Neuronal stem cell (in vitro differentiated cells): ENCODE data around the gene PCDHGA9.
A peak's percentile ranks its signal among the peaks of the same experiment; 100 is the strongest.
"Not testable (repeated sequence)": the region's sequence is repeated elsewhere in the genome, so short reads cannot be mapped to it uniquely, and the experiment has no call there.

Experiments used
- DNase-seq: peaks from one replicate; pipeline ENCODE4 v3.0.0-alpha.2; 2013; ENCODE audit warnings: low spot score
- H2AFZ ChIP-seq: one replicate; pipeline ENCODE4 v1.6.1; 2013; ENCODE audit warnings: mild to moderate bottlenecking, low read length, inconsistent platforms
- H2AK5ac ChIP-seq: 2 replicates; pipeline ENCODE4 v1.6.1; 2013; ENCODE audit warnings: low read depth, mild to moderate bottlenecking, inconsistent platforms, low read length, moderate library complexity, mixed read lengths
- H2BK120ac ChIP-seq: 2 replicates; pipeline ENCODE4 v1.6.1; 2013; ENCODE audit warnings: low read depth, mild to moderate bottlenecking, inconsistent platforms, low read length, moderate library complexity, mixed read lengths
- H2BK12ac ChIP-seq: one replicate; pipeline ENCODE4 v1.6.1; 2013; ENCODE audit warnings: low read length, inconsistent platforms
- H2BK15ac ChIP-seq: 2 replicates; pipeline ENCODE4 v1.6.1; 2013; ENCODE audit warnings: mild to moderate bottlenecking, low read length, inconsistent platforms, mixed read lengths
- H2BK5ac ChIP-seq: one replicate; pipeline ENCODE4 v1.6.1; 2013; ENCODE audit warnings: inconsistent platforms, mild to moderate bottlenecking, low read length, moderate library complexity
- H3K14ac ChIP-seq: one replicate; pipeline ENCODE4 v1.6.1; 2013; ENCODE audit warnings: low read length, inconsistent platforms
- H3K18ac ChIP-seq: 2 replicates; pipeline ENCODE4 v1.6.1; 2013; ENCODE audit warnings: low read length, inconsistent platforms
- H3K23ac ChIP-seq: 2 replicates; pipeline ENCODE4 v1.6.1; 2013; ENCODE audit warnings: low read depth, mild to moderate bottlenecking, mixed read lengths, low read length, inconsistent platforms; ENCODE audit not compliant: poor library complexity
- H3K27ac ChIP-seq: replicated peaks from 3 replicates; pipeline ENCODE4 v1.5.1; 2013; ENCODE audit warnings: low read length, inconsistent platforms
- H3K27me3 ChIP-seq, 3 experiments: 2 replicates each; pipeline ENCODE4 v1.6.1; 2013; ENCODE audit warnings: low read length in 3 of 3, mild to moderate bottlenecking in 2 of 3, inconsistent platforms in 1 of 3, low read depth in 1 of 3, mixed read lengths in 1 of 3, moderate library complexity in 1 of 3; ENCODE audit not compliant: control insufficient read depth in 3 of 3, insufficient read depth in 3 of 3
- H3K36me3 ChIP-seq, 2 donors: replicated peaks in 1 of 2; 2 replicates each; pipeline ENCODE4 v1.6.1; 2013; ENCODE audit warnings: low read length in 2 of 2; ENCODE audit not compliant: control insufficient read depth in 2 of 2, insufficient read depth in 2 of 2
- H3K4ac ChIP-seq: 2 replicates; pipeline ENCODE4 v1.6.1; 2013; ENCODE audit warnings: inconsistent platforms, mild to moderate bottlenecking, low read length, moderate library complexity
- H3K4me1 ChIP-seq, 2 donors: 1 replicate in 1 of 2; 2 replicates in 1 of 2; pipeline ENCODE4 v1.6.1; 2013; ENCODE audit warnings: low read length in 2 of 2, low read depth in 1 of 2; ENCODE audit not compliant: control insufficient read depth in 2 of 2, insufficient read depth in 1 of 2
- H3K4me2 ChIP-seq: one replicate; pipeline ENCODE4 v1.6.1; 2013; ENCODE audit warnings: mild to moderate bottlenecking, low read length, inconsistent platforms; ENCODE audit not compliant: insufficient read depth, poor library complexity, severe bottlenecking
- H3K4me3 ChIP-seq, 2 donors: 2 replicates each; pipeline ENCODE4 v1.5.1; 2013; ENCODE audit warnings: low read length in 2 of 2, mild to moderate bottlenecking in 2 of 2, inconsistent platforms in 1 of 2, moderate library complexity in 1 of 2
- H3K79me1 ChIP-seq: one replicate; pipeline ENCODE4 v1.6.1; 2013; ENCODE audit warnings: low read depth, mild to moderate bottlenecking, inconsistent platforms, low read length, moderate library complexity
- H3K9ac ChIP-seq: one replicate; pipeline ENCODE4 v1.6.1; 2013; ENCODE audit warnings: mild to moderate bottlenecking, low read depth, low read length, inconsistent platforms; ENCODE audit not compliant: poor library complexity
- H3K9me3 ChIP-seq, 2 donors: replicated peaks in 1 of 2; 2 replicates each; pipeline versions ENCODE3 to v1.6.1; 2013; ENCODE audit warnings: low read length in 2 of 2, mild to moderate bottlenecking in 2 of 2, inconsistent platforms in 1 of 2, low read depth in 1 of 2, mixed read lengths in 1 of 2, moderate library complexity in 1 of 2; ENCODE audit not compliant: control insufficient read depth in 2 of 2, insufficient read depth in 1 of 2
- H4K8ac ChIP-seq: one replicate; pipeline ENCODE4 v1.6.1; 2013; ENCODE audit warnings: low read depth, mild to moderate bottlenecking, inconsistent platforms, low read length, moderate library complexity
- H4K91ac ChIP-seq: one replicate; pipeline ENCODE4 v1.6.1; 2013; ENCODE audit warnings: low read length, low read depth, mild to moderate bottlenecking, inconsistent platforms; ENCODE audit not compliant: poor library complexity
- WGBS, 2 donors: extraction: QIAGEN DNeasy Blood & Tissue Kit; methylation state at CpG; one replicate each; pipeline ENCODE4 v1.1.7; 2013; ENCODE audit warnings: missing lambda C conversion rate in 2 of 2, mixed read lengths in 1 of 2; ENCODE audit not compliant: insufficient read length in 2 of 2, insufficient replicate concordance in 1 of 2; ENCODE audit errors: extremely low coverage in 2 of 2; 5-methylcytosine and 5-hydroxymethylcytosine counted together

PCDHGA9 gene

DNA sequence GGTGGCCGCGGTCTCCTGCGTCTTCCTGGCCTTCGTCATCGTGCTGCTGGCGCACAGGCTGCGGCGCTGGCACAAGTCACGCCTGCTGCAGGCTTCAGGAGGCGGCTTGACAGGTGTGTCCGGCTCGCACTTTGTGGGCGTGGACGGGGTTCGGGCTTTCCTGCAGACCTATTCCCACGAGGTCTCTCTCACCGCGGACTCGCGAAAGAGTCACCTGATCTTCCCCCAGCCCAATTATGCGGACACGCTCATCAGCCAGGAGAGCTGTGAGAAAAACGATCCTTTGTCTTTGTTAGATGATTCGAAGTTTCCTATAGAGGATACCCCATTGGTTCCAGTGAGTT lies 12.7 kb downstream of the PCDHGA9 start:
- H4K8ac ChIP-seq = not testable (repeated sequence)

GRCh38 chr5:141417494-141418172 lies 15.1 kb downstream of the PCDHGA9 start, which contains the start of gene PCDHGB7:
Gene PCDHGB7, plus strand, starts transcription at chr5:141417677. Its CDS starts 183 bp downstream, at chr5:141417860.
- peak; percentile 38 for DNase-seq
- H3K27me3 ChIP-seq, H3K79me1 ChIP-seq, H3K27ac ChIP-seq, H3K4me2 ChIP-seq, H2AK5ac ChIP-seq, H3K9ac ChIP-seq, H2BK120ac ChIP-seq, H4K91ac ChIP-seq, H3K14ac ChIP-seq, H3K23ac ChIP-seq, H4K8ac ChIP-seq, H2BK15ac ChIP-seq, H2BK12ac ChIP-seq, H3K4ac ChIP-seq, H3K4me1 ChIP-seq, H2BK5ac ChIP-seq: not testable (repeated sequence)
- Histone ChIP-seq H3K9me3 (peaks cover 62 to 97% of the 10 kb centered on the region in 2 donors), H3K4me3 (peak within 1 kb of the TSS; percentile 45 to 71), H2AFZ (peak within 1 kb of the TSS; percentile 55), H3K18ac (peak within 1 kb of the TSS; percentile 54), H3K36me3 (peaks cover 47 to 71% of the 10 kb centered on the region in 2 donors)
- WGBS, 2 donors = no CpG with 5 or more reads among the region's 47 CpGs

More for the DNA sequence above, 12.7 kb downstream of the PCDHGA9 start:
- H3K23ac ChIP-seq, H3K79me1 ChIP-seq, H3K27me3 ChIP-seq, H2BK12ac ChIP-seq, H2BK5ac ChIP-seq, H3K9ac ChIP-seq, H2AFZ ChIP-seq, H3K14ac ChIP-seq, H3K4me2 ChIP-seq, H3K4ac ChIP-seq, H2BK120ac ChIP-seq, H4K91ac ChIP-seq, H2AK5ac ChIP-seq, H3K4me3 ChIP-seq, H2BK15ac ChIP-seq, H3K4me1 ChIP-seq, DNase-seq, H3K27ac ChIP-seq, H3K18ac ChIP-seq: not testable (repeated sequence)
- peaks cover 53 to 96% of the 10 kb centered on the region in 2 donors for H3K9me3 ChIP-seq
- WGBS, 2 donors = no CpG with 5 or more reads among the region's 24 CpGs
- H3K36me3 ChIP-seq = peaks cover 32 to 66% of the 10 kb centered on the region in 2 donors

DNA sequence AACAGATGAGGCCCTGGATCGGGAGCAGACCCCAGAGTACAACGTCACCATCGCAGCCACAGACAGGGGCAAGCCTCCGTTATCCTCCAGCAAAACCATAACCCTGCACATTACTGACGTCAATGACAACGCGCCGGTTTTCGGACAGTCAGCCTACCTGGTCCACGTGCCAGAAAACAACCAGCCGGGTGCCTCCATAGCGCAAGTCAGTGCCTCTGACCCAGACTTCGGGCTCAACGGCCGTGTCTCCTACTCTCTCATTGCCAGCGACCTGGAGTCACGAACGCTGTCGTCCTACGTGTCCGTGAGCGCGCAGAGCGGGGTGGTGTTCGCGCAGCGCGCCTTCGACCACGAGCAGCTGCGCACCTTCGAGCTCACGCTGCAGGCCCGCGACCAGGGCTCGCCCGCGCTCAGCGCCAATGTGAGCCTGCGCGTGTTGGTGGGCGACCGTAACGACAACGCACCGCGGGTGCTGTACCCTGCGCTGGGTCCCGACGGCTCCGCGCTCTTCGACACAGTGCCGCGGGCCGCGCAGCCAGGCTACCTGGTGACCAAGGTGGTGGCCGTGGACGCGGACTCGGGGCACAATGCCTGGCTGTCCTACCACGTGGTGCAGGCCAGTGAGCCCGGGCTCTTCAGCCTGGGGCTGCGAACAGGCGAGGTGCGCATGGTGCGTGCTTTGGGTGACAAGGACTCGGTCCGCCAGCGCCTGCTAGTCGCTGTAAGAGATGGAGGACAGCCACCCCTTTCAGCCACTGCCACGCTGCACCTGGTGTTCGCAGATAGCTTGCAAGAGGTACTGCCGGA lies 16.7 kb downstream of the PCDHGA9 start:
- H3K36me3 ChIP-seq = peaks cover 43 to 67% of the 10 kb centered on the region in 2 donors
- H2AFZ ChIP-seq = no peak overlapping the region
- no CpG with 5 or more reads among the region's 74 CpGs for WGBS, 2 donors

More for the DNA sequence above, 16.7 kb downstream of the PCDHGA9 start:
- Histone ChIP-seq H2BK120ac (no peak overlapping the region), H3K18ac (peak overlapping the region; percentile 38), H3K4me3 (peak overlapping the region in 1 of 2 donors; percentile 57), H3K14ac (peak overlapping the region; percentile 71), H3K4ac (peak overlapping the region; percentile 37), H3K9ac (no peak overlapping the region), H3K79me1 (peaks cover 10% of the 10 kb centered on the region), H4K91ac (no peak overlapping the region), H3K4me2 (no peak overlapping the region), H2BK5ac (no peak overlapping the region), H2AK5ac (peak overlapping the region; percentile 56), H3K23ac (peak overlapping the region; percentile 85), H2BK15ac (no peak overlapping the region), H3K9me3 (peaks cover 57 to 97% of the 10 kb centered on the region in 2 donors), H3K27me3 (no peaks in the 10 kb centered on the region), H3K4me1 (no peaks in the 10 kb centered on the region), H3K27ac (no peak overlapping the region), H4K8ac (peak overlapping the region; percentile 92), H2BK12ac (peak overlapping the region; percentile 73)
- DNase-seq = no peak
